Suprapubic skin (tissue), 4 donors: ENCODE results near the gene ZNF479.

Experiments used
- POLR2A ChIP-seq, 2 donors: fragments of 450-650 bp; IDR thresholded peaks; one replicate each; pipeline ENCODE4 v1.6.1; 2017; ENCODE audit warnings: antibody characterized with exemption in 2 of 2, mild to moderate bottlenecking in 2 of 2, moderate library complexity in 2 of 2
- POLR2AphosphoS5 ChIP-seq, 3 donors: sonication (generic); formaldehyde crosslinking; IDR thresholded peaks; one replicate each; pipeline ENCODE4 v1.6.1; 2017; ENCODE audit warnings: antibody characterized with exemption in 3 of 3
- TF ChIP-seq, protein P1 (sequence below), 2 donors: fragments of 200-600 bp in 1 of 2; fragments of 450-650 bp in 1 of 2; sonication (generic) in 1 of 2; IDR thresholded peaks; one replicate each; pipeline ENCODE4 v1.5.1; 2016 to 2019; ENCODE audit warnings: antibody characterized with exemption in 2 of 2, mild to moderate bottlenecking in 1 of 2, moderate library complexity in 1 of 2

GRCh38 chr7:57182031-57182430 lies 49.8 kb upstream of the ZNF479 start:
- TF ChIP-seq POLR2AphosphoS5 (IDR thresholded peaks at IDR 0.05) (no peak), POLR2A (IDR thresholded peaks at IDR 0.05) (no peak)
- TF ChIP-seq, protein P1, sequence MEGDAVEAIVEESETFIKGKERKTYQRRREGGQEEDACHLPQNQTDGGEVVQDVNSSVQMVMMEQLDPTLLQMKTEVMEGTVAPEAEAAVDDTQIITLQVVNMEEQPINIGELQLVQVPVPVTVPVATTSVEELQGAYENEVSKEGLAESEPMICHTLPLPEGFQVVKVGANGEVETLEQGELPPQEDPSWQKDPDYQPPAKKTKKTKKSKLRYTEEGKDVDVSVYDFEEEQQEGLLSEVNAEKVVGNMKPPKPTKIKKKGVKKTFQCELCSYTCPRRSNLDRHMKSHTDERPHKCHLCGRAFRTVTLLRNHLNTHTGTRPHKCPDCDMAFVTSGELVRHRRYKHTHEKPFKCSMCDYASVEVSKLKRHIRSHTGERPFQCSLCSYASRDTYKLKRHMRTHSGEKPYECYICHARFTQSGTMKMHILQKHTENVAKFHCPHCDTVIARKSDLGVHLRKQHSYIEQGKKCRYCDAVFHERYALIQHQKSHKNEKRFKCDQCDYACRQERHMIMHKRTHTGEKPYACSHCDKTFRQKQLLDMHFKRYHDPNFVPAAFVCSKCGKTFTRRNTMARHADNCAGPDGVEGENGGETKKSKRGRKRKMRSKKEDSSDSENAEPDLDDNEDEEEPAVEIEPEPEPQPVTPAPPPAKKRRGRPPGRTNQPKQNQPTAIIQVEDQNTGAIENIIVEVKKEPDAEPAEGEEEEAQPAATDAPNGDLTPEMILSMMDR (IDR thresholded peaks at IDR 0.05): no peak
